Stimulated activated CD8-positive, alpha-beta memory T cell treated with anti-CD3 and anti-CD28 coated beads, Interleukin-12 subunit alpha, Interleukin-12 subunit beta, amount 100 ng/mL, for 4 hours (primary cell): ENCODE measurements around the gene EDN1.

Experiments used
- DNase-seq: peaks from one replicate; pipeline ENCODE4 v3.0.0-alpha.2; 2020; ENCODE audit warnings: low read depth

Gene EDN1

GRCh38 chr6:12270551-12271230 is 19.5 kb upstream of the EDN1 start:
- DNase-seq = no peak

GRCh38 chr6:12271594-12271993 is 18.6 kb upstream of the EDN1 start:
- no peak for DNase-seq

DNA sequence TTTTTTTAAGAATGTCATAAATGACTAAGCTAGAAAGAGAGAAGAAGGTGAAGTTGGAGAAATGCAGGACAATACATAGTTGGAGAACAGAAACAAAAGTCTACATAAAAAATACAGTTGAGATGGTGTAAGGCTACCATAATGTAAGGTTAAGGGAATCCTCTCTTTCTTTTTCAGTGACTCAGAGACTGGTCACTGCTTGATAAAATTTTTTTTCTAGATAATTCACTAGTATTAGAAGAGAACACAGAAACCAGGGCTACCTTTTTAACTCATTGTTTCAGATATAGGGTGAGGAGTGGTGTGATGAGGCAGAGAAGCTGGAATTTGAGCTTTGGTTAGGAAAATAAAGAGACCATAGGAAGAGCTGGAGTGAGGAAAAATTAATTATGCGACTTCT is 18.2 kb upstream of the EDN1 start:
- DNase-seq = no peak

DNA sequence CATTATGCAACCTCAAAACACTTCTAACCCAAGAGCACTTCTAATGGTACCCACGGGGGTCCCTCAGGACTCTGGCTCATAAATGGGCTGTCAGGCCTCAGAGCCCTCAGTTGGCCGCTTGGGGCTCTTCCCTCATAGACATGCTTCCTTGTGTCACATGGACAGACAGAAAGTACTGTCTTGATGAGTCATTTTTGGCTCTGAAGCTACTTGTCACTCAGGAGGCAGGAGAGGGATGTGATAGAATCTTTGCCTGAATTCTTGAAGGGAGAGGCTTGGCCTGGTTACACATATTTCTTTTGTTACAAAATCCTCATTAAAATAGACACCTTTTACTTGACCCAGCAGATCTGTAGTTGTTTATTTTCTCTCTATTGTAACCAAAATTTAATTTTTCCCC is 15.1 kb upstream of the EDN1 start:
- no peak for DNase-seq

DNA sequence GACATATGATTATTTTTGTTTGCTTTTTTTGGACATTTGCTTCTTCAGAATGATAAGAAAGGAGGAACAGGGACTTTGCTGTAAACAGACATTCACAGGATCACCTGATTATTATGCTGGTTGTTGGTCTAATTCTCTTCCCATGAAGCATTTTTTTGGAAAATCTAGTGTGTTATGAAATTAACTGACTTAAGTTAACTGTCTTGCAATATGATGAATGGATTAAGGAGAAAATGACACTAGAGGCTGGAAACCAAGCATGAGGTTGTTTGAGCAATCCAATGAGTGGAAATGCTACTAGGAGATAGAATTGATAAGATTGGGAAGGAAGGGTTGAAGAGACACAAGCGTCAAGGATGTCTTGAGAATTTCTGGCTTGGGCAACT is 13.2 kb upstream of the EDN1 start:
- DNase-seq = no peak

DNA sequence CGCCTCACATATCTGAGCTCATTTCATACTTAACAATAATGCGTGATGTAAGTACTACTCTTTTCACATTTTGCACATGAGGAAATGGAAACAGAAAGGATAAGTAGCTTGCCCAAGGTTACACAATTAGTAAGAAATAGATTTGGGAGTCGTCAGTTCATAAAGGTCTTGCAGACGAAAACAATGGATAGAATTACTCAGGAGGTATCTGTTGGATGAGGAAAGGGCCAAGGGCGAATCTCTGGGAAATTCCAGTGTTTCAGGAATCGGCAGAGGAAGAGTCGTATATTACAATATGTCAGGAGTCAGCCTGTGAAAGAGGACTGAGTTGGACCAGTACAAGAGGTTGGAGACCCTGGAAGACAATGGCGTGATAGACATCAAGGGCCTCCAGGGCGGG is 12.8 kb upstream of the EDN1 start:
- no peak for DNase-seq

GRCh38 chr6:12278915-12279314 is 11.2 kb upstream of the EDN1 start:
- no peak for DNase-seq

DNA sequence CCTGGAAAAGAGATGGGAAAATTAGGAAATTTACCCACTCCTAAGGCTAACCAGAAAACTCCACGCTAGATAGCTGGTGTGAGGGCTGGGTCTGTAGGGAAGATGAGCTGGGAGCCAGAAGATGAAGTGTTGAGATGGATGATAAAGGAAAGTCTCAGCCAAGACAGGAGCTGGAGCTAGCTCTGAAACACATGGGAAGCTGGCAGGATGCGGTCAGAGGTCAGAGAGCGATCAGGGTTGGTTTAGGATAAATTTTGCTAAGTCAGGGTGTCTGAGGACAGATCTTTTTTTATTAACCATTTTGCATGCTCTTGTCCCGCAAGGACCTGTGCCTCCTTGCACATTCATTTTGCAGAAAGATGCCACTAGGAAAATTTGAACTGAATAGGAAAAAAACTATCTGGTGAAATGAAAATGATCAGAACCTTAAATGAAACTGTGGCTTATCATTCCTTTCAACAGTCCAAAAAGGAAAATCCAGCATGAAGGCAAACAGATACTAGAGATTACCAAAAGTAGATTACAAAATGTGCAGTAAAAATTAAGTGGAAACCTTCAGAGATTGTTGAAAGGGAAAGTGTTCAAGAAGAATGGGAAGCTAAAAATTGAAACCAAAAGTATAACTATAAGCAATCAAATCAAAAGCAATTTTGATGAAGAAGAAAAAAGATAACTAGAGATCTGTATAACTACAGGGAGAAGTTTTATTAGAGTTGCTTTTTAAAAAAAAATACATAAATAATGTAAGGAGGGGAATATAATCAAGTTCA is 10.7 kb upstream of the EDN1 start:
- DNase-seq = no peak

- no peak for DNase-seq
These were observed 9.7 kb upstream of the EDN1 start for GRCh38 chr6:12280458-12280857.

- DNase-seq = no peak
These were observed 9.3 kb upstream of the EDN1 start for GRCh38 chr6:12280902-12281301.

DNA sequence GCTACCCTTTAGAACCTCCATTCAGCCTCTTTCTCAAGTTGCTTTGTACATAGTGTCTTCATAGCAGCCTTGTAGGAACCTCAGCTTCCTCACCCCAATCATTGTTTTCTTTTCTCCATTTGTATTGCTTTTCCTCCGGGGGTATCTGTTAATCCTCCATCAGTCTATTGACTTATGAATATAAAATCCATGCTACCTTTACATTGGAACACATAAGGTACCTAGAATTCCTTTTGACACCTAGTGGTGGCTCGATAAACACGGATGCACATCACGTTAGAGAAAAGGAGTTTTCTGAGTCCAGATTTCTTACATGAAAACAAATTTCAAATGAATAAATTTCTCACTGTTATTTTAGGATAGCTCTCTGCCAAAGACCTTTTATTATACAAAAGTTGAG is 6.3 kb upstream of the EDN1 start:
- DNase-seq = no peak

DNA sequence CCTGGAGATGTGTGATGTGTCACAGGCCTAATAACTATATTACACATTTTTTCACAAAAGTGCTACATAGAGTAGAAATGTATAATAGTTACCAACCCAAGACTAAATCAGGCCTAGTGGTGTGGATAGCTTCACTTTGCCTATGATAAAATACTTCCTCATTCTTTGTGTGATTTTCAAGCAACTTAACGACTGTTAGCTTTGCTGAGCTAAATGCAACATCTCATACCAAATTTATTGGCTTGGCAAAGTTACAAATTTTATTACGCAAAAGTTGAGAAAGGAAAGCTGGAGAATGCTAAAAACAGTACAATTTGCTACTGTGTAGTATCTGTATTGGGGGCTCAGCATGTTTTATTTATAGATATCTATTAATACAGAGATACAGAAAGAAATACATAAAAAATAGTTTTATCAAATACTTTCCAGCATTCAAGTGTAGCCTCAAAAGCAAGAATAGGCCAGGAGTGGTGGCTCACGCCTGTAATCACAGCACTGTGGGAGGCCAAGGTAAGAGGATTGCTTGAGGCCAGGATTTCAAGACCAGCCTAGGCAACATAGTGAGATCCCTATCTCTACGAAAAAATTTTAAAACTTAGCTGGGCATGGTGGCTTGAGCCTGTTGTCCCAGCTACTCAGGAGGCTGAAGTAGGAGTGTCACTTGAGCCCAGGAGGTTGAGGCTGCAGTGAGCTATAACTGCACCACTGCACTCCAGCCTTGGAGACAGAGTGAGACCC is 3.6 kb upstream of the EDN1 start:
- no peak for DNase-seq

GRCh38 chr6:12288211-12288618 is 1.9 kb upstream of the EDN1 start:
- DNase-seq = no peak

DNA sequence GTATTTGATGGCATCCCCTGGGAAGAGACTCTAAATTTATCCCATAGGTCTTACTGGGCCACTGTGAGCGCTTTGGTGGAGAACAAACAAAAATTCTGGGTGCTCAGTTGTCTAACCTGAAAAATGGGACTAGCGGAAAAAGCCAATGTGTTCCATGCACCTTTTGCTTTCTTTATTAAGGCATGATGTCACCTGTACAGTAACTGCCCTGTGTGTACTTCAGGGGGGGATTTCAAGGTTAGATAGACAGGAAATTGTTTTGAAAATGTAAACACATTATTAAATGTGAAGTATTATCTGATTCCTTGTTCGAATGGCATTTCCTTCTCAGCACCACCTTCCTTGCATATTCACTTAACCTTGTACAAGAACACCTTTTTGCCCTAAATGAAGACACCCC is 1.2 kb upstream of the EDN1 start:
- DNase-seq = no peak

DNA sequence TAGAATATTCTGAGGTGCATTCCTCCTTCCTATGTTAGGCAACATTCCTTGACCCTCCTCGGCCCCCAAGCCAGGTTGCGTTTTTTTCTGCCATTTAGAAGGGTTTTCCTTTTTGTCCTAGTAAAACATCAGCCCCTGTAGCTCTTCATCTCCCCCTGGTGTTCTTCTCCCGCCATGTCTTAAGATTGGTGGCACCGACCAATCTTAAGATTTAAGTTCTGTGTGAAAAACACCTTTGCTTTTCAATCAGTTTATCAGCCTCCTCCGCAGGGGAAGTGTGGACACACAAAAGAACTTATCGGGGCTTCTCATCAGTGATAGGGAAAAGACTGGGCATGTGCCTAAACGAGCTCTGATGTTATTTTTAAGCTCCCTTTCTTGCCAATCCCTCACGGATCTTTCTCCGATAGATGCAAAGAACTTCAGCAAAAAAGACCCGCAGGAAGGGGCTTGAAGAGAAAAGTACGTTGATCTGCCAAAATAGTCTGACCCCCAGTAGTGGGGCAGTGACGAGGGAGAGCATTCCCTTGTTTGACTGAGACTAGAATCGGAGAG is 719 bp upstream of the EDN1 start:
- DNase-seq = no peak

GRCh38 chr6:12291071-12291838 is 1.1 kb downstream of the EDN1 start:
- DNase-seq = no peak

DNA sequence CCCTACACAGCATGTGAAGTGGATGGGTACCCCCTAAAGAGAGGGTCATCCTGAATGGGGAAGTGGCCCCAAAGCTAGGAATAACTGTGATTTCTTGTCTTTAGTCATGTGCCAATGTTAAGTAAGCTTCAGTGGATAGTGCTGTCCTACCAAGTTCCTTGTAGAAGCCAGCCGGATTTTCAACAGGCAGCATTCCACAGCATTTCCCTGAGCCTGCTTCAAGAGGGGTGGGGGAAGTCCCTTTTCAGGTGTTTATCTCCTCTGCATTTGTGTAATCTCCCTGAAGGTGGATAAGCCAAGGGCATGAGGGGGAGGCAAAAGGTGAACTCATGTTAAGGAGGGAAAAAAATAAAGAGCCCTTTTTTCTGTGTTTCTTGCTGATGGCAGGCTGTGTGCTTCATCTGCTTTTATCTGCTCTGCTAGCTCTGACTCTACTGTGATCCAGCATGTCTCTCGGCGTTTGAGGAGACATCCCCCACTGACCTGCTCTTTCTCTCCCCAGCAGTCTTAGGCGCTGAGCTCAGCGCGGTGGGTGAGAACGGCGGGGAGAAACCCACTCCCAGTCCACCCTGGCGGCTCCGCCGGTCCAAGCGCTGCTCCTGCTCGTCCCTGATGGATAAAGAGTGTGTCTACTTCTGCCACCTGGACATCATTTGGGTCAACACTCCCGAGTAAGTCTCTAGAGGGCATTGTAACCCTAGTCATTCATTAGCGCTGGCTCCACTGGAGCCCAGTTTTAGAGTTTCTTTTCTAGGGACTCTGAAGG is 1.9 kb downstream of the EDN1 start:
- DNase-seq = no peak

GRCh38 chr6:12293235-12293930 is 3.2 kb downstream of the EDN1 start:
- DNase-seq = no peak

GRCh38 chr6:12293931-12294807 is 4.0 kb downstream of the EDN1 start:
- no peak for DNase-seq
